GM18520 (cell line): ENCODE measurements around the gene ARHGAP23.

ENCODE experiments used
- ATAC-seq: cut with Tn5 transposase; IDR thresholded peaks from one replicate; pipeline ENCODE4 v1.9.1; 2021; ENCODE audit not compliant: unreplicated experiment

Gene ARHGAP23

GRCh38 chr17:38428112-38428642 lies at the start of gene ARHGAP23:
Gene ARHGAP23 (plus strand): TSS chr17:38428464. CDS start chr17:38428486, 22 bp downstream.
- no peak for ATAC-seq

- ATAC-seq: no peak
Observed at GRCh38 chr17:38379448-38379847, 48.8 kb upstream of the ARHGAP23 start.

- no peak for ATAC-seq
Observed at GRCh38 chr17:38395090-38395489, 33.2 kb upstream of the ARHGAP23 start.

GRCh38 chr17:38397227-38397626 lies 31.0 kb upstream of the ARHGAP23 start:
- no peak for ATAC-seq

- no peak for ATAC-seq
Observed at GRCh38 chr17:38400286-38400685, 28.0 kb upstream of the ARHGAP23 start.

- ATAC-seq: no peak
Observed at GRCh38 chr17:38401459-38401858, 26.8 kb upstream of the ARHGAP23 start.

GRCh38 chr17:38402897-38403296 lies 25.4 kb upstream of the ARHGAP23 start:
- ATAC-seq: no peak

- no peak for ATAC-seq
Observed at GRCh38 chr17:38403491-38403890, 24.8 kb upstream of the ARHGAP23 start.

- ATAC-seq: no peak
Observed at GRCh38 chr17:38404174-38404943, 23.9 kb upstream of the ARHGAP23 start.

GRCh38 chr17:38405654-38406053 lies 22.6 kb upstream of the ARHGAP23 start:
- no peak for ATAC-seq

- no peak for ATAC-seq
Observed at GRCh38 chr17:38410201-38410600, 18.1 kb upstream of the ARHGAP23 start.

- ATAC-seq: no peak
Observed at GRCh38 chr17:38415250-38416194, 12.7 kb upstream of the ARHGAP23 start.

GRCh38 chr17:38416840-38417209 lies 11.4 kb upstream of the ARHGAP23 start:
- no peak for ATAC-seq

- no peak for ATAC-seq
Observed at GRCh38 chr17:38417210-38417951, 10.9 kb upstream of the ARHGAP23 start.

- ATAC-seq: no peak
Observed at GRCh38 chr17:38418062-38418692, 10.1 kb upstream of the ARHGAP23 start.

- no peak for ATAC-seq
Observed at GRCh38 chr17:38418693-38419507, 9.4 kb upstream of the ARHGAP23 start.

GRCh38 chr17:38419508-38419981 lies 8.7 kb upstream of the ARHGAP23 start:
- no peak for ATAC-seq

- no peak for ATAC-seq
Observed at GRCh38 chr17:38420518-38420917, 7.7 kb upstream of the ARHGAP23 start.

GRCh38 chr17:38421171-38421841 lies 7.0 kb upstream of the ARHGAP23 start:
- no peak for ATAC-seq
